T-helper 2 cell treated with Interferon-gamma antibody and Interleukin-4, amounts not matched to agents 5 μg/mL and 100 μg/mL, for 36 hours (primary cell): ENCODE measurements around the gene E2F1.

Experiments used
- DNase-seq: peaks from one replicate; pipeline ENCODE4 v3.0.0; 2021; ENCODE audit warnings: low spot score
- H3K27ac Mint-ChIP-seq: one replicate; pipeline ENCODE4 v1.8.0; 2021; ENCODE audit warnings: mild to moderate bottlenecking, mixed read lengths
- H3K27me3 Mint-ChIP-seq: one replicate; pipeline ENCODE4 v1.8.0; 2021; ENCODE audit warnings: low read depth, mixed read lengths
- H3K36me3 Mint-ChIP-seq: one replicate; pipeline ENCODE4 v1.8.0; 2021; ENCODE audit warnings: low read depth, mixed read lengths
- H3K4me1 Mint-ChIP-seq: one replicate; pipeline ENCODE4 v1.8.0; 2021; ENCODE audit warnings: low read depth, mixed read lengths
- H3K4me3 Mint-ChIP-seq: one replicate; pipeline ENCODE4 v1.8.0; 2022; ENCODE audit warnings: mild to moderate bottlenecking, moderate library complexity, mixed read lengths
- H3K9me3 Mint-ChIP-seq: one replicate; pipeline ENCODE4 v1.8.0; 2021; ENCODE audit warnings: mixed read lengths

E2F1 gene

GRCh38 chr20:33687370-33687915, 1.3 kb upstream of the E2F1 start:
- H3K4me3 Mint-ChIP-seq = no peak overlapping the region
- no peaks in the 10 kb centered on the region for H3K9me3 Mint-ChIP-seq
- no peak overlapping the region for H3K27ac Mint-ChIP-seq
- peaks cover 17% of the 10 kb centered on the region for H3K36me3 Mint-ChIP-seq
- H3K4me1 Mint-ChIP-seq = peaks cover 55% of the 10 kb centered on the region
- no peak for DNase-seq
- no peaks in the 10 kb centered on the region for H3K27me3 Mint-ChIP-seq

- Mint-ChIP-seq H3K4me1 (peaks cover 60% of the 10 kb centered on the region), H3K27ac (peak overlapping the region; percentile 75), H3K27me3 (no peaks in the 10 kb centered on the region), H3K9me3 (no peaks in the 10 kb centered on the region), H3K36me3 (peaks cover 18% of the 10 kb centered on the region), H3K4me3 (peak overlapping the region; percentile 77)
- no peak for DNase-seq
Observed at GRCh38 chr20:33686984-33687366, 790 bp upstream of the E2F1 start.

GRCh38 chr20:33685328-33686099, 671 bp downstream of the E2F1 start:
- peak overlapping the region; percentile 92 for H3K27ac Mint-ChIP-seq
- peak; percentile 69 for DNase-seq

GRCh38 chr20:33684533-33685327, 1.5 kb downstream of the E2F1 start:
- no peak for DNase-seq
- peaks cover 28% of the 10 kb centered on the region for H3K36me3 Mint-ChIP-seq
- peak overlapping the region; percentile 72 for H3K27ac Mint-ChIP-seq
- no peaks in the 10 kb centered on the region for H3K9me3 Mint-ChIP-seq
- no peaks in the 10 kb centered on the region for H3K27me3 Mint-ChIP-seq
- H3K4me3 Mint-ChIP-seq = peak overlapping the region; percentile 95
- peaks cover 68% of the 10 kb centered on the region for H3K4me1 Mint-ChIP-seq

More at GRCh38 chr20:33685328-33686099, 671 bp downstream of the E2F1 start:
- Mint-ChIP-seq H3K4me1 (peaks cover 71% of the 10 kb centered on the region), H3K36me3 (peaks cover 27% of the 10 kb centered on the region), H3K27me3 (no peaks in the 10 kb centered on the region), H3K4me3 (peak overlapping the region; percentile 95), H3K9me3 (no peaks in the 10 kb centered on the region)

- no peaks in the 10 kb centered on the region for H3K9me3 Mint-ChIP-seq
- H3K27me3 Mint-ChIP-seq = no peaks in the 10 kb centered on the region
- no peak for DNase-seq
- H3K4me1 Mint-ChIP-seq = peaks cover 61% of the 10 kb centered on the region
- H3K36me3 Mint-ChIP-seq = peaks cover 46% of the 10 kb centered on the region
- peak overlapping the region; percentile 83 for H3K27ac Mint-ChIP-seq
- peak overlapping the region; percentile 50 for H3K4me3 Mint-ChIP-seq
Observed at GRCh38 chr20:33681728-33682353, 4.3 kb downstream of the E2F1 start.

- H3K9me3 Mint-ChIP-seq = no peaks in the 10 kb centered on the region
- peak overlapping the region; percentile 59 for H3K4me3 Mint-ChIP-seq
- H3K27me3 Mint-ChIP-seq = no peaks in the 10 kb centered on the region
- H3K36me3 Mint-ChIP-seq = peaks cover 49% of the 10 kb centered on the region
- H3K27ac Mint-ChIP-seq = peak overlapping the region; percentile 83
- peaks cover 58% of the 10 kb centered on the region for H3K4me1 Mint-ChIP-seq
- no peak for DNase-seq
Observed at GRCh38 chr20:33681288-33681687, 4.9 kb downstream of the E2F1 start.

GRCh38 chr20:33680686-33681085, 5.5 kb downstream of the E2F1 start:
- Mint-ChIP-seq H3K4me1 (peaks cover 58% of the 10 kb centered on the region), H3K4me3 (peak overlapping the region; percentile 59), H3K9me3 (no peaks in the 10 kb centered on the region), H3K27ac (peak overlapping the region; percentile 83), H3K27me3 (no peaks in the 10 kb centered on the region), H3K36me3 (peaks cover 50% of the 10 kb centered on the region)
- no peak for DNase-seq

GRCh38 chr20:33679758-33680485, 6.3 kb downstream of the E2F1 start:
- Mint-ChIP-seq H3K4me1 (peaks cover 57% of the 10 kb centered on the region), H3K4me3 (peak overlapping the region; percentile 81), H3K27ac (peak overlapping the region; percentile 90), H3K36me3 (peaks cover 50% of the 10 kb centered on the region), H3K27me3 (no peaks in the 10 kb centered on the region), H3K9me3 (no peaks in the 10 kb centered on the region)
- DNase-seq = no peak

- no peaks in the 10 kb centered on the region for H3K9me3 Mint-ChIP-seq
- H3K27me3 Mint-ChIP-seq = no peaks in the 10 kb centered on the region
- peaks cover 45% of the 10 kb centered on the region for H3K36me3 Mint-ChIP-seq
- peak overlapping the region; percentile 90 for H3K27ac Mint-ChIP-seq
- peaks cover 55% of the 10 kb centered on the region for H3K4me1 Mint-ChIP-seq
- peak overlapping the region; percentile 81 for H3K4me3 Mint-ChIP-seq
- DNase-seq = no peak
Observed at GRCh38 chr20:33677991-33678702, 8.0 kb downstream of the E2F1 start.

GRCh38 chr20:33676652-33677645, 9.2 kb downstream of the E2F1 start:
- H3K9me3 Mint-ChIP-seq = no peaks in the 10 kb centered on the region
- H3K27me3 Mint-ChIP-seq = no peaks in the 10 kb centered on the region
- peaks cover 50% of the 10 kb centered on the region for H3K4me1 Mint-ChIP-seq
- no peak for DNase-seq
- H3K36me3 Mint-ChIP-seq = peaks cover 40% of the 10 kb centered on the region
- H3K27ac Mint-ChIP-seq = no peak overlapping the region
- H3K4me3 Mint-ChIP-seq = no peak overlapping the region

- no peaks in the 10 kb centered on the region for H3K9me3 Mint-ChIP-seq
- H3K36me3 Mint-ChIP-seq = peaks cover 38% of the 10 kb centered on the region
- H3K27ac Mint-ChIP-seq = no peak overlapping the region
- no peak for DNase-seq
- peaks cover 42% of the 10 kb centered on the region for H3K4me1 Mint-ChIP-seq
- H3K4me3 Mint-ChIP-seq = no peak overlapping the region
- H3K27me3 Mint-ChIP-seq = no peaks in the 10 kb centered on the region
Observed at GRCh38 chr20:33676121-33676520, 10.1 kb downstream of the E2F1 start.
